Gastroesophageal sphincter (tissue), 3 donors: ENCODE results near the gene SERP2.

ENCODE experiments used
- CTCF ChIP-seq, 4 experiments: fragments of 200-600 bp in 2 of 4; fragments of 450-650 bp in 2 of 4; sonication (generic) in 1 of 4; IDR thresholded peaks; one replicate each; pipeline ENCODE4 v1.5.1; 2017 to 2019; ENCODE audit warnings: antibody characterized with exemption in 4 of 4, mild to moderate bottlenecking in 2 of 4, moderate library complexity in 2 of 4
- EP300 ChIP-seq: sonication (generic); formaldehyde crosslinking; IDR thresholded peaks from one replicate; pipeline ENCODE4 v1.6.1; 2017; ENCODE audit warnings: antibody characterized with exemption, mild to moderate bottlenecking
- POLR2A ChIP-seq, 2 donors: fragments of 450-650 bp; IDR thresholded peaks; one replicate each; pipeline ENCODE4 v1.6.1; 2017; ENCODE audit warnings: antibody characterized with exemption in 2 of 2, mild to moderate bottlenecking in 2 of 2, moderate library complexity in 1 of 2
- POLR2AphosphoS5 ChIP-seq: sonication (generic); formaldehyde crosslinking; IDR thresholded peaks from one replicate; pipeline ENCODE4 v1.6.1; 2017; ENCODE audit warnings: antibody characterized with exemption

- TF ChIP-seq CTCF (IDR thresholded peaks at IDR 0.05) (no peak), EP300 (no peak), POLR2A (IDR thresholded peaks at IDR 0.05) (no peak), POLR2AphosphoS5 (no peak)
Observed at GRCh38 chr13:44429311-44429710, 55.7 kb downstream of the SERP2 start.
